ENCODE measurements around the gene RHOF. TPM values are rescaled to one million over a fixed set of nuclear protein-coding genes. Genes with fewer than 3 reads are reported as not detected.

Gene RHOF
- total and polyA plus RNA-seq, 2 of the 13 experiments (the other 11 are each of a cell fraction or from before 2014, with no cell fraction given): 14.6 to 32.2 TPM

DNA sequence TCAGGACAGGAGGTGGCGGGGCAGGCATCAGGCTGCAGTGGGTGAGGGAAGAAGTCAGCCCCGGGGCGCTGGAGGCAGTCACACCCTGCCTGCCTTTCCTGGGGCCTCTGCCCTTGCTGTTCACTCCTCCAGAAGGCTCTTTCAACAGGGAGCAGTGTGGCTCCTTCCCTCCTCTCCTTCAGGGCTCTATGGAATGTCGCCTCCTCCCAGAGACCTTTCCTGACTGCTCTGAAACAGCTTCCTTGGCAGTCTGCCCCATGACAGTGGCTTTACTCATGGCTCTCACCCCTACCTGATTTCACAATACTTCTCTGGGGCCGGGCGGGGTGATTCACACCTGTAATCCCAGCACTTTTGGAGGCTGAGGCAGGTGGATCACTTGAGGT is 7.1 kb downstream of the RHOF start (continued):
- TF ChIP-seq RORA (CRISPR knock-in tag; IDR thresholded peaks at IDR 0.05) (no peak), PRDM15 (CRISPR knock-in tag; IDR thresholded peaks at IDR 0.05) (no peak), BRCA1 (CRISPR knock-in tag; IDR thresholded peaks at IDR 0.05) (no peak), SMYD3 (CRISPR knock-in tag; IDR thresholded peaks at IDR 0.05) (no peak), ZNF879 (CRISPR knock-in tag; IDR thresholded peaks at IDR 0.05) (no peak), CREM (IDR thresholded peaks at IDR 0.05) (no peak), CREM (CRISPR knock-in tag; IDR thresholded peaks at IDR 0.05) (no peak), ZSCAN29 (CRISPR knock-in tag; conservative IDR thresholded peaks at IDR 0.05) (no peak), ZNF878 (CRISPR knock-in tag; IDR thresholded peaks at IDR 0.05) (no peak), ZSCAN25 (CRISPR knock-in tag; IDR thresholded peaks at IDR 0.05) (peak; percentile 97), TCF7L2 (IDR thresholded peaks at IDR 0.05; ENCODE audit: low read depth, low read length) (no peak), ZNF441 (CRISPR knock-in tag; IDR thresholded peaks at IDR 0.05; ENCODE audit: borderline replicate concordance) (no peak), KAT2B (IDR thresholded peaks at IDR 0.05; ENCODE audit: borderline replicate concordance, low read depth, low read length) (no peak), ZNF329 (CRISPR knock-in tag; IDR thresholded peaks at IDR 0.05; ENCODE audit: low read depth) (no peak), RFXAP (CRISPR knock-in tag; IDR thresholded peaks at IDR 0.05; ENCODE audit: borderline replicate concordance) (no peak), ZNF530 (CRISPR knock-in tag; IDR thresholded peaks at IDR 0.05; ENCODE audit: low read depth) (no peak), ZNF563 (CRISPR knock-in tag; IDR thresholded peaks at IDR 0.05) (no peak), ZNF503 (CRISPR knock-in tag; IDR thresholded peaks at IDR 0.05) (no peak), SMAD1 (CRISPR knock-in tag; IDR thresholded peaks at IDR 0.05; ENCODE audit: borderline replicate concordance, low read depth) (no peak), XRCC5 (optimal IDR thresholded peaks at IDR 0.05; ENCODE audit: low read length) (peak; percentile 6), CHD4 (IDR thresholded peaks at IDR 0.05; ENCODE audit: borderline replicate concordance, low read length) (no peak), CCAR2 (optimal IDR thresholded peaks at IDR 0.05; ENCODE audit: low read depth, low read length) (no peak), U2AF1 (optimal IDR thresholded peaks at IDR 0.05; ENCODE audit: low read depth, low read length) (no peak), ZNF737 (CRISPR knock-in tag; IDR thresholded peaks at IDR 0.05; ENCODE audit: borderline replicate concordance) (no peak), ZNF317 (CRISPR knock-in tag; IDR thresholded peaks at IDR 0.05) (no peak)
- TF ChIP-seq, protein P1, sequence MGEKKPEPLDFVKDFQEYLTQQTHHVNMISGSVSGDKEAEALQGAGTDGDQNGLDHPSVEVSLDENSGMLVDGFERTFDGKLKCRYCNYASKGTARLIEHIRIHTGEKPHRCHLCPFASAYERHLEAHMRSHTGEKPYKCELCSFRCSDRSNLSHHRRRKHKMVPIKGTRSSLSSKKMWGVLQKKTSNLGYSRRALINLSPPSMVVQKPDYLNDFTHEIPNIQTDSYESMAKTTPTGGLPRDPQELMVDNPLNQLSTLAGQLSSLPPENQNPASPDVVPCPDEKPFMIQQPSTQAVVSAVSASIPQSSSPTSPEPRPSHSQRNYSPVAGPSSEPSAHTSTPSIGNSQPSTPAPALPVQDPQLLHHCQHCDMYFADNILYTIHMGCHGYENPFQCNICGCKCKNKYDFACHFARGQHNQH (CRISPR knock-in tag; IDR thresholded peaks at IDR 0.05): no peak

Measured in HepG2 (cell line).